ENCODE results near the gene IGFL4.

The IGFL4 gene

GRCh38 chr19:46020819-46021125, 20.0 kb downstream of the IGFL4 start:
- no peak for DNase-seq (ENCODE audit: low spot score)

- no peak for DNase-seq (ENCODE audit: low spot score)
These were observed 21.5 kb downstream of the IGFL4 start for GRCh38 chr19:46019270-46019669.

- no peak for DNase-seq (ENCODE audit: low spot score)
These were observed 22.0 kb downstream of the IGFL4 start for GRCh38 chr19:46018729-46019251.

GRCh38 chr19:46017874-46018675, 22.7 kb downstream of the IGFL4 start:
- no peak for DNase-seq (ENCODE audit: low spot score)

DNA sequence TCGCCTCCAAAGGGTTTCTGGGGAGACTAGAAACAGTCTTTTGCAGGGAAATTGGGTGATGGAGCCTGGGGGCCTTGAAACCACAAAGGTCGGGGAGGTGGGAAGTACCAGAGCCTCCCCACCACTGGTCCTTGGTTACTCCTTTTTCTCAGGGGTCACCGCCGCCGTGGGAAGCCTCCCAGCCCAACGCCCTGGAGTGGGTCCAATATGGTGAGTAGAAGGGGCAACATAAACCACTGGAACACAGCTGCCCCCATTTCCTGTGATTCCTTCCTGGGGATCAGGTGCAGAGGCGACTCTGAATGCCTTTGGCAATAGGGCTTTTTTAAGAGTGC, 23.7 kb downstream of the IGFL4 start:
- no peak for DNase-seq (ENCODE audit: low spot score)

DNA sequence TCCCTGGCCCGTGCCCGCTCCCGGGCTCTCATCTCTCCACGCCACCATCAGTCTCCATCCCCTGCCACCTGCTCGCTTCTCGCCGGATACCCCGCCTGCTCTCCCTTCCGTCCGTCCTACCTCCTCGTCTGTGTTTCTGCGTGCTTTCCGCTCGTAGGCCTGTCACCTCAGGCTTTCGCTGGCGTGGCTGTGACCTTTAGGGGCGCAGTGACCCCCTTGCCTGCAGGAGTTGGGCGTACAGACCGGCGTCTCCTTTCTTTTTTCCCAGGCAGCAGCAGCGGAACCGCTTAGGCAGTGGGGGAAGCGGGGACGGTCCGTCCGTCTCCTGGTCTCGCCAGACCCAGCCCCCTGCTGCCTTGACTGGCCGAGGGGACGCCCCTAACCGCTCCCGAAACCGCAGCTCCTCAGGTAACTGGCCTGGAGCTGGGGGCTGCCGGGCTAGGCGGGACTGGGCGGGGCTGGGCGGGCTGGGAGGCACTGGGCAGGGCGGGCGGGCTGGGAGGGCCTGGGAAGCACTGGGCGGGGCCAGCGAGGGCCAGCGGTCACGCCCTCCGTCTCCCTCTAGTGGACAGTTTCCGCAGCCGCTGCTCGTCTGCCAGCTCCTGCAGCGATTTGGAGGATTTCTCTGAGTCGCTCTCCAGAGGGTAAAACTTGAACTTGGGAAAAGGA, 24.2 kb downstream of the IGFL4 start:
- peak; percentile 87 for DNase-seq (ENCODE audit: low spot score)

DNA sequence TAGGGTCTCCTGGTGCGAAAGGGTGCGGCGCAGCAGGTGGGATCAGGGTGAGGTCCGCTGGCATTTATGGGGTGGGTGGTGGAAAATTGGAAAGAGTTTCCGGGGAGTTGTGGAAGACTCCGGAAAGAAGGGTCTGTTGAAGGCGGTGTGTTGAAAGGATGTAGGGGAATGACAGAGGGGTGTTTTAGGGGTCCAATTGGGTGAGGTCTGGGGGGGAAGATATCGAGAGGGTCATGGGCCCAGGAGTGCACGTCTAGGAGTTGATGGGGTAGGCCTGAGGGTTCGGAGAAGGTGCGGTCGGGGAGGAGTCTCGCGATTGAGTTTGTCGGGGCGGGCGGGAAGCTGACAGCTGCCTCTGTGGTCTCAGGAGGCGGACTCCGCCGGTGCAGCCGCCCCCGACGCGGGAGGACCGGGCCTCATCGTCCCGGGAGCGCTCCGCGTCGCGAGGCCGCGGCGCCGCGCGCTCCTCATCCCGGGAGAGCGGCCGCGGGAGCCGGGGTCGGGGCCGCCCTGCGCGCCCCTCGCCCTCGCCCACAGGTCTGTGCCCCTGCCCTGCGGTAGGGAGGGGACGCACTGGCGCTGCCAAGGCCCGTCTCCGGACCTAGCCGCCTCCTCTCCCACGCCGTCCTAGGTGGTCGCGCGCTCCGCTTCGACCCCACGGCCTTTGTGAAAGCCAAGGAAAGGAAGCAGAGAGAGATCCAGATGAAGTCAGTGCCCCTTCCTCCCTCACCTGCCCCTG, 24.9 kb downstream of the IGFL4 start:
- no peak for DNase-seq (ENCODE audit: low spot score)

DNA sequence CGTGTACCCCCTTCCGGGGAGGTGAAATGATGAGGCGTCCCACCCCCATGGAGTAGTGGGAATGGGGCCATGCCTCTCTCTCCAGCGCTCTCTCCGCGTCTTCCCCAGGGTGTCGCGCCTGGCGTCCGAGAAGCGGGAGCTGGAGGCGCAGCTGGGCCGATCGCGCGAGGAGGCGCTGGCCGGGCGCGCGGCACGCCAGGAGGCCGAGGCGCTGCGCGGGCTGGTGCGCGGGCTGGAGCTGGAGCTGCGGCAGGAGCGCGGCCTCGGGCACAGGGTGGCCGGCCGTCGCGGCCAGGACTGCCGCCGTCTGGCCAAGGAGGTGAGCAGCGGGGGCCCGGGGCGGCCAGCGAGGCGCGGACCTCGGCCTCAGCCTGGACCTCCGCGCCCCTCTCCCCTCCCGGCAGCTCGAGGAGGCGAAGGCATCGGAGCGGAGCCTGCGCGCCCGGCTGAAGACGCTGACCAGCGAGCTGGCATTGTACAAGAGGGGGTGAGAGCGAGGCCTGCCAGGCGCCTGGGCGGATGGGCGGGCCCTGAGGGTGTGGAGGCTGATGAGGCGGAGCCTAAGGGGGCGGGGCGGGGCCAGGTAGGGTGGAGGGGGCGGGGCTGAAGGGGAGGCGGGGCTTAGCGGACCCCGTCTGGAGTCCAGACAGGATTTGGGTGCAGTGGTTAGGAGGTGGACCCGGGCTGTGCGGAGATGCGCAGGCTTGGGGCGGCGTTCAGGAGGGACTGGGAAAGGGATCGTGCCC, 25.7 kb downstream of the IGFL4 start:
- no peak for DNase-seq (ENCODE audit: low spot score)

GRCh38 chr19:46014534-46014933, 26.3 kb downstream of the IGFL4 start:
- DNase-seq (ENCODE audit: low spot score): no peak

GRCh38 chr19:46009530-46010510, 31.0 kb downstream of the IGFL4 start:
- no peak for DNase-seq (ENCODE audit: low spot score)

DNA sequence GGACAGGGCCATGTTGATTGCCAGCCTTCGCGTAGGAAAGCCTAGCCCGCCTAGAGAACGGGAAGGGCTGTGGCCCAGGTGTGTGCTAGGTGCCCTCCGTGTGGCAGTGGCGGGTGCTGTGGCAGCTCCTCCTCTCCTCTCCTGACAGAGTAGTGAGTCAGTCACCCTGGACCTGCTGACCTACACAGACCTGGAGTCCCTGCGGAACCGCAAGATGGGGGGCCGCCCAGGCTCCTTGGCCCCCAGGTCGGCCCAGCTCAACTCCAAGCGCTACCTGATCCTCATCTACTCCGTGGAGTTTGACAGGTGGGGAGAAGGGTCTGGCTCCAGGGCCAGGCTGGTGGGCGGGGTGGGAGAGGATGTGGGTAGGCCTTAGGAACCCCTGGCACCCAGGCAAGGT, 34.4 kb downstream of the IGFL4 start:
- no peak for DNase-seq (ENCODE audit: low spot score)

DNA sequence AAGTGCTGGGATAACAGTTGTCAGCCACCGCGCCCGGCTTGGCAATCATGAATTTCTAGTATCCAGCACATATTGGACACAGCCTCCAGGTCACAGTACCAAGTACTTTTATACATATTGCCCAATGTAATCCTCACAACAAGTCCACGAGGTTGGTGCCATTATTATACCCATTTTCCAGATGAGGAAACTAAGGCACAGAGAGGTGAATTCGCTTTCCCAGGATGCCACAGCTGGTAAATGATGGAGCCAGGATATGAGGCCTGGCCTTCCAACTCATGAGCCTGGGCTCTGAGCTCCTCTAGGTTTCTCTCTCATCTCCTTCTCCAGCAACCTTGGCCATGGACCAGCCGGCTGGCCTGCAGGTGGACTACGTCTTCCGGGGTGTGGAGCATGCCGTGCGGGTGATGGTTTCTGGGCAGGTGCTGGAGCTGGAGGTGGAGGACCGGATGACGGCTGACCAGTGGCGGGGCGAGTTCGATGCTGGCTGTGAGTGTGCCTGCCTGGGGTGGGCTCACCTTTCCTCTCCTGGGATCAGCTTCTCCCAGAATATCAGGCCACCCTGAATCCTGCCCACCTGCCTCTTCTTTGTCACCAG, 38.0 kb downstream of the IGFL4 start:
- DNase-seq (ENCODE audit: low spot score): no peak

DNA sequence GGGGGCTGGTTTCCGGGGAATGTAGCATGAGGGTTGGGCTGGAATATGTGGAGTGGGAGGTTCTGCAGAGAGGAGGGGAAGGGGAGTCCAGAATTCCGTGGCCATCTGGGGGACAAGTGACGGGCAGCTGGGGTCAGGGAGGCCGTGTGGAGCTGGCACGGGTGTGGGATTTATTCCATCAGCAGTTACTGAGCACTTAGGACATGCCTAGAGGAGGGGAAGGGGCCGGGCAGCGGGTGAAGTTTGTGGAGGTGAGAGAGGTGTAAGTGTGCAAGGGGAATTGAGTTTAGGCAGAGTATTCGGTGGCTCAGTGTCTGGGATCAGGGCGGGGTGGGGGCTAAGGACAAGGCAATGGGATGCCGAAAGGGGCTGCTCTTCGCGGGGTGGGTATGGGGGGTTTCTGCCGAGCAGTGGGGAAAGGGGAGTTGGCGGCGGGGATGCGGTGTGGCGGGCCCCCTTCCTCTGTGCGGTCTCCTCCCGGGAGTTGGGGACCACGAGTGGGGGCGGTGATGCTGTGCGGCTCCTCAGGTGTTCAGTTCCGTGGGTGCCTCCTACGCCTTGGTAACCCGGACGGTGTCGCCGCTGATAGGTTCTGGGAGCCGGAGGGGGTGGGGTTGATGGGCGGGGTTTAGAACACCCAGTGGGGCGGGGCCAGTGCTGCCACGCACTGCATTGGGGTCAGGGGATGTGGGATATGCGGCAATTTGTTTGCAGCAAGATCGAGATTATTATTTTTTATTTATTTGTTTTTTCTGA, 40.1 kb downstream of the IGFL4 start:
- DNase-seq (ENCODE audit: low spot score): no peak

GRCh38 chr19:45999653-46000121, 41.1 kb downstream of the IGFL4 start:
- DNase-seq (ENCODE audit: low spot score): no peak

DNA sequence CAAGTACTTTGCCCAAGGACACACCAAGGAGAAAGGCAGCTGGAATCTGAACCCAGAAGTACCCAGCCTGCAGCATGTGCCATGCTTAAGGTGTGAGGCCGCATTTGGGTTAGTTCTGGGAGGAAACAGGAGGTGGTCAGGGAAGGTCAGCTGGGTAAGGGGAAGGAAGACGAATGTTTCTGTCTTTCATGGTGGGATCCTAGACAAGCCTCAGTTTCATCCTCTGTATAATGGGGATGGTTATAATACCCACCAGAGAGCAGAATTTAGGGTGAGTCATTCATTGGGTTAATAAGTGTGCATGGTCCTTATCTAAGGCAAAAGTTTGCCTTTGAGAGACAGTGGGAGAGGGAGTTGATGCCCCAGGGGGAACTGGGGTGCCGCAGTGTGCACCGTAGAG, 42.0 kb downstream of the IGFL4 start:
- no peak for DNase-seq (ENCODE audit: low spot score)

DNA sequence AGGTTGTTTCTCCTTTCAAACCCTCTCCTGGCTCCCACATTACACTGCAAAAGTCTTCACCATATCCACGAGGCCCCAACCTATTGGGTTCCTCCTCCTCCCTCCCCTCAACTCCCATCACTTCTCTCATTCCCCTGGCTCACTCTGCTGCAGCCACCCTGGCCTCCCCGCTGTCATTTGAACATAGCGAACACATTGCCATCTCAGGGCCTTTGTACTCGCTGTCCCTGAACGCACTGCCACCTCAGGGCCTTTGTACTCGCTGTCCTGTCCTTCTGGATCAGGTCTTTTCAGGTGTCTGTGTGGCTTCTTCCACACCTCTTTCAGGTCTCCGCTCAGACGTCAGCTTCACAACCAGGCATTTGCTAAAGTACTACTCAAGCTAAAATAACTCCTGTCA, 43.9 kb downstream of the IGFL4 start:
- DNase-seq (ENCODE audit: low spot score): no peak

- DNase-seq (ENCODE audit: low spot score): no peak
These were observed 45.0 kb downstream of the IGFL4 start for GRCh38 chr19:45995715-45996385.

DNA sequence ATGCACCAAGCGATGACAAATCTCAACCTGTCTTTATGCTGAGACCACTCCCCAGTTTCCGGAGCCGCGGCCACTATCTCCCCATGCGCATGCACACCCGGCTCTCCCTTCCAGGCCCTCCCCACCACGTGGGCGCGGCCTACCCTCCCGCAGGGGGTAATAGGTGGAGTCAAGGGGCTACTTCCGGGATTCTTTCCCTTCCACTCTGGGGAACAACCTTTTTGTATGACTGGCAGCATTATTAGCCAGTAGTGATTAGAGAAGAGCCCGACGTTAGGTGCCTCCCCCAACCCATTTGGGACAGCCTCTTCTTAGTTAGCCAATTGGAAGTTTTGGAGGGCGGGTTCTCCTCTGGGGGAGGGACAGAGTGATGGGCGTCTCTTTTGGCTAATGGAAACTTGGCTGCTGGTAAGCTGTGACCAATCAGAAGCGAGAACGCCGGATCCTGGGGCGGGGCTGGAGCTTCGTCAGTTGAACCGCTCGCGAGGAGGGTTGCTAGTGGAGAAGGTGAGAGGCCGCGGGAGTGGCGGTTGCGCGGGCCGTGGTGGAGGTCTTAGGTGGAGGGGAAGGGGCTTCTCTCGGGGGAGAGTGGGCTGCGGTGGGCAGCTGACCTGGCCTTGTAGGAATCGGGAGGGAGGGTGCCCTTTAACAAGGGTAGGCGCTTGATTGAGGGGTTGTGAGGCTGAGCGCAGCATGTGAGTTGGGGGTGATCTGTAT, 45.6 kb downstream of the IGFL4 start, which contains the start of gene CCDC61:
Gene CCDC61, plus strand, starts transcription at position 470 of the 717 bp plus-strand sequence. CDS start 7,552 bp downstream, outside the sequence.
- peak; percentile 95 for DNase-seq (ENCODE audit: low spot score)

All from left forelimb (tissue), 1 donor.